Glutamatergic neuron (in vitro differentiated cells): ENCODE data around the gene ABCB7. TPM values are rescaled to one million over a fixed set of nuclear protein-coding genes. Genes with fewer than 3 reads are reported as not detected.

Source experiments
- DNase-seq: peaks from one replicate; pipeline ENCODE4 v3.0.0; 2022
- H3K27ac Mint-ChIP-seq: one replicate; pipeline ENCODE4 v1.8.0; 2020; ENCODE audit warnings: mild to moderate bottlenecking, mixed read lengths, inconsistent platforms; ENCODE audit not compliant: unreplicated experiment
- H3K27me3 Mint-ChIP-seq: one replicate; pipeline ENCODE4 v1.8.0; 2020; ENCODE audit warnings: mild to moderate bottlenecking, moderate library complexity, mixed read lengths, inconsistent platforms; ENCODE audit not compliant: unreplicated experiment
- H3K36me3 Mint-ChIP-seq: one replicate; pipeline ENCODE4 v1.8.0; 2020; ENCODE audit warnings: mild to moderate bottlenecking, mixed read lengths, inconsistent platforms; ENCODE audit not compliant: unreplicated experiment
- H3K4me1 Mint-ChIP-seq: one replicate; pipeline ENCODE4 v1.8.0; 2020; ENCODE audit warnings: mild to moderate bottlenecking, low read depth, mixed read lengths, inconsistent platforms; ENCODE audit not compliant: unreplicated experiment
- H3K4me3 Mint-ChIP-seq: one replicate; pipeline ENCODE4 v1.8.0; 2020; ENCODE audit warnings: mild to moderate bottlenecking, mixed read lengths, inconsistent platforms; ENCODE audit not compliant: unreplicated experiment
- H3K9me3 Mint-ChIP-seq: one replicate; pipeline ENCODE4 v1.8.0; 2020; ENCODE audit warnings: mild to moderate bottlenecking, moderate library complexity, mixed read lengths, inconsistent platforms; ENCODE audit not compliant: unreplicated experiment
- CTCF ChIP-seq: fragments of 200-600 bp; sonication (generic); IDR thresholded peaks from one replicate; pipeline ENCODE4 v1.5.0; 2021; ENCODE audit not compliant: partially characterized antibody, unreplicated experiment
- total RNA-seq: library from RNA; stranded (reverse); fragmentation: NEBNext Ultra II Directional; extraction: Animal tissue kit (Norgen Biotek cat#: 25700); gene quantifications from one replicate; pipeline ENCODE4 v1.2.1, GENCODE V29; 2021; ENCODE audit not compliant: unreplicated experiment

Gene ABCB7
- total RNA-seq, 1 donor from 2014 or later = 30.5 TPM

DNA sequence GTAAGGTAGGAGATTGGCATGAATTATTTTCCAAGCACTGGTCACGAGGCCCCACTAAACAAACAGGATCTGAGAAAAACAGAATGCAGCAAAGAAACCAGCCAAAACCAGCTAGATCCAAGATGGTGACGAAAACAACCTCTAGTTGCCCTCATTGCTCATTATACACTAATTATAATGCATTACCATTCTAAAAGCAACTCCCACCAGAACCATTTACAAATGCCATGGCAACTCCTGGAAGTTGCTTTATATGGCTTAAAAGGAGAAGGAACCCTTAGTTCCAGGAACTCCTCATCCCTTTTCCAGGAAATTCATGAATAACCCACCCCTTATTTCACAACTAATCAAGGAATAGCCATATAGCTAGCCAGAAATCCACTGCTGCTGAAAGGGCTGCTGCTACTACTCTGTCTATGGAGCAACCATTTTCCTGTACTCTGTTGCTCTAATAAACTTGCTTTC is 69.3 kb downstream of the ABCB7 start:
- Mint-ChIP-seq H3K36me3 (peaks cover 9% of the 10 kb centered on the region), H3K4me1 (peaks cover 1% of the 10 kb centered on the region), H3K27me3 (peaks cover 2% of the 10 kb centered on the region), H3K4me3 (no peak overlapping the region), H3K27ac (no peak overlapping the region), H3K9me3 (no peaks in the 10 kb centered on the region)
- no peak for DNase-seq
- TF ChIP-seq CTCF = no peak

- Mint-ChIP-seq H3K36me3 (peaks cover 9% of the 10 kb centered on the region), H3K27ac (no peak overlapping the region), H3K4me1 (peaks cover 1% of the 10 kb centered on the region), H3K27me3 (peaks cover 2% of the 10 kb centered on the region), H3K4me3 (no peak overlapping the region), H3K9me3 (no peaks in the 10 kb centered on the region)
- TF ChIP-seq CTCF = no peak
- no peak for DNase-seq
Measured at GRCh38 chrX:75084757-75085156, 71.3 kb downstream of the ABCB7 start.

DNA sequence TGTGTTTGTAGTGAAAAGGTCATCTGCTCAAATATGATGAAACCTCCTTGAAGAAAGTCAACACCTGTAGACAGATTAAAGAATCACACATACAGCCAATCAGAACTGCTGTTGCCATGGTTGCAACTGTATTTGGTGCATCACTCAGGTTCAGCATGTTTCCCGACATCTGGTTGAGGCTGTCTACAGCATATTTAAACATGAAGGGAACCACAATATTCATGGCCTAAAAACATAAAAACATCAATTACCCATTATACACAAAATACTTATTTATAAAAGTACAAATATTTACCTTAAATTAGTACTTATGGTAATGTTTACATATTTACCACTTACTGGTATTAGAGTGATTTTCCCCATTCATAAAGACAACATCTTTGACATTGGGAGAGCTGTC is 79.7 kb downstream of the ABCB7 start:
- TF ChIP-seq CTCF = no peak
- Mint-ChIP-seq H3K36me3 (no peaks in the 10 kb centered on the region), H3K27ac (no peak overlapping the region), H3K9me3 (no peaks in the 10 kb centered on the region), H3K4me3 (no peak overlapping the region), H3K4me1 (no peaks in the 10 kb centered on the region), H3K27me3 (no peaks in the 10 kb centered on the region)
- no peak for DNase-seq

GRCh38 chrX:75074475-75074874 is 81.6 kb downstream of the ABCB7 start:
- no peak for TF ChIP-seq CTCF
- DNase-seq = no peak
- Mint-ChIP-seq H3K4me1 (no peaks in the 10 kb centered on the region), H3K27ac (no peak overlapping the region), H3K27me3 (no peaks in the 10 kb centered on the region), H3K4me3 (no peak overlapping the region), H3K36me3 (no peaks in the 10 kb centered on the region), H3K9me3 (no peaks in the 10 kb centered on the region)

GRCh38 chrX:75071334-75071733 is 84.7 kb downstream of the ABCB7 start:
- no peaks in the 10 kb centered on the region for H3K9me3 Mint-ChIP-seq
- H3K4me1 Mint-ChIP-seq = no peaks in the 10 kb centered on the region
- H3K27ac Mint-ChIP-seq = no peak overlapping the region
- no peak for DNase-seq
- no peak overlapping the region for H3K4me3 Mint-ChIP-seq
- H3K36me3 Mint-ChIP-seq = no peaks in the 10 kb centered on the region
- TF ChIP-seq CTCF = no peak
- no peaks in the 10 kb centered on the region for H3K27me3 Mint-ChIP-seq
